ENCODE measurements around the gene FBXO17. TPM values are rescaled to one million over a fixed set of nuclear protein-coding genes. Genes with fewer than 3 reads are reported as not detected.

Gene FBXO17
- total and polyA plus RNA-seq, 2 of the 13 experiments (the other 11 are each of a cell fraction or from before 2014, with no cell fraction given) = 22.1 to 58.7 TPM

GRCh38 chr19:38977445-38978325 is 2.1 kb upstream of the FBXO17 start (continued):
- TF ChIP-seq MAFG (CRISPR knock-in tag; IDR thresholded peaks at IDR 0.05) (no peak), PCBP2 (optimal IDR thresholded peaks at IDR 0.05; ENCODE audit: low read depth, low read length, poor library complexity, severe bottlenecking) (no peak), GFI1 (CRISPR knock-in tag; IDR thresholded peaks at IDR 0.05; ENCODE audit: borderline replicate concordance) (no peak), FIP1L1 (IDR thresholded peaks at IDR 0.05; ENCODE audit: borderline replicate concordance, insufficient read depth, low read depth, low read length) (no peak), SOX13 (IDR thresholded peaks at IDR 0.05) (no peak), SOX13 (CRISPR knock-in tag; conservative IDR thresholded peaks at IDR 0.05 in 1 of 2, IDR thresholded peaks at IDR 0.05 in 1 of 2) (peak in 1 of 2 experiments; percentile 31; a peak in 1 of 4 replicates), SOX5 (CRISPR knock-in tag; IDR thresholded peaks at IDR 0.05; ENCODE audit: borderline replicate concordance) (peak; percentile 44; the same call in 1 of the 2 replicates), MBNL3 (CRISPR knock-in tag; conservative IDR thresholded peaks at IDR 0.05) (no peak), ZNF460 (CRISPR knock-in tag; IDR thresholded peaks at IDR 0.05; ENCODE audit: borderline replicate concordance) (0 out of 2 replicates have a peak, but pooled peaks have one; percentile 27), HOXA3 (CRISPR knock-in tag; IDR thresholded peaks at IDR 0.05) (0 out of 2 replicates have a peak, but pooled peaks have one; percentile 6), ZNF143 (CRISPR knock-in tag; IDR thresholded peaks at IDR 0.05) (no peak), HOXA7 (CRISPR knock-in tag; IDR thresholded peaks at IDR 0.05) (no peak), FOXP4 (CRISPR knock-in tag; IDR thresholded peaks at IDR 0.05) (no peak), FOXP1 (IDR thresholded peaks at IDR 0.05) (no peak), FOXP1 (CRISPR knock-in tag; IDR thresholded peaks at IDR 0.05) (0 out of 2 replicates have a peak, but pooled peaks have one; percentile 6), ZNF547 (CRISPR knock-in tag; IDR thresholded peaks at IDR 0.05) (no peak), ZNF564 (CRISPR knock-in tag; IDR thresholded peaks at IDR 0.05) (no peak), ZNF670 (CRISPR knock-in tag; IDR thresholded peaks at IDR 0.05; ENCODE audit: borderline replicate concordance) (no peak), JUND (CRISPR knock-in tag; IDR thresholded peaks at IDR 0.05) (no peak), ZNF724P (CRISPR knock-in tag; IDR thresholded peaks at IDR 0.05; ENCODE audit: borderline replicate concordance) (no peak; the same call in 1 of the 2 replicates), ZFP91 (CRISPR knock-in tag; IDR thresholded peaks at IDR 0.05; ENCODE audit: borderline replicate concordance) (no peak), ZNF687 (CRISPR knock-in tag; IDR thresholded peaks at IDR 0.05) (peak; percentile 45)
